Putamen (tissue), 1 donor: ENCODE data around the gene PSMD12.
A peak's percentile ranks its signal among the peaks of the same experiment; 100 is the strongest.
"Not testable (repeated sequence)": the region's sequence is repeated elsewhere in the genome, so short reads cannot be mapped to it uniquely, and the experiment has no call there.

Experiments used
- DNase-seq: peaks from one replicate; pipeline ENCODE4 v3.0.0-alpha.2; 2016; ENCODE audit warnings: low spot score

PSMD12 gene

GRCh38 chr17:67366193-67367157, at the start of gene PSMD12:
Gene PSMD12, minus strand, starts transcription at chr17:67366577. Its CDS starts 58 bp downstream, at chr17:67366519.
- peak; percentile 92 for DNase-seq

- DNase-seq = no peak
Measured at GRCh38 chr17:67415291-67415690, 48.9 kb upstream of the PSMD12 start.

GRCh38 chr17:67414559-67414958, 48.2 kb upstream of the PSMD12 start:
- DNase-seq = no peak

- DNase-seq = no peak
Measured at GRCh38 chr17:67414130-67414529, 47.8 kb upstream of the PSMD12 start.

- no peak for DNase-seq
Measured at GRCh38 chr17:67413388-67413787, 47.0 kb upstream of the PSMD12 start.

GRCh38 chr17:67412941-67413340, 46.6 kb upstream of the PSMD12 start:
- no peak for DNase-seq

- DNase-seq = no peak
Measured at GRCh38 chr17:67412032-67412431, 45.7 kb upstream of the PSMD12 start.

GRCh38 chr17:67411397-67411796, 45.0 kb upstream of the PSMD12 start:
- DNase-seq = no peak

GRCh38 chr17:67408455-67408830, 42.1 kb upstream of the PSMD12 start:
- not testable (repeated sequence) for DNase-seq

- DNase-seq = no peak
Measured at GRCh38 chr17:67403483-67403882, 37.1 kb upstream of the PSMD12 start.

GRCh38 chr17:67403065-67403464, 36.7 kb upstream of the PSMD12 start:
- no peak for DNase-seq

GRCh38 chr17:67401598-67402504, 35.5 kb upstream of the PSMD12 start:
- DNase-seq = no peak

- no peak for DNase-seq
Measured at GRCh38 chr17:67401106-67401505, 34.7 kb upstream of the PSMD12 start.

- DNase-seq = no peak
Measured at GRCh38 chr17:67400193-67400592, 33.8 kb upstream of the PSMD12 start.

GRCh38 chr17:67399676-67400075, 33.3 kb upstream of the PSMD12 start:
- DNase-seq = no peak

GRCh38 chr17:67393809-67394397, 27.5 kb upstream of the PSMD12 start:
- no peak for DNase-seq

- DNase-seq = no peak
Measured at GRCh38 chr17:67392111-67392510, 25.7 kb upstream of the PSMD12 start.

- DNase-seq = no peak
Measured at GRCh38 chr17:67390646-67391361, 24.4 kb upstream of the PSMD12 start.

GRCh38 chr17:67390006-67390645, 23.7 kb upstream of the PSMD12 start:
- DNase-seq = no peak

GRCh38 chr17:67388986-67389385, 22.6 kb upstream of the PSMD12 start:
- no peak for DNase-seq

GRCh38 chr17:67388536-67388935, 22.2 kb upstream of the PSMD12 start:
- not testable (repeated sequence) for DNase-seq
